Left hindlimb (tissue), 1 donor: ENCODE data around the gene CCDC88C.
"Not testable (repeated sequence)": the region's sequence is repeated elsewhere in the genome, so short reads cannot be mapped to it uniquely, and the experiment has no call there.

ENCODE experiments used
- DNase-seq: peaks from one replicate; pipeline ENCODE4 v3.0.0-alpha.2; 2018

CCDC88C gene

GRCh38 chr14:91284791-91285548 is 132.7 kb downstream of the CCDC88C start:
- DNase-seq, result no peak

- DNase-seq, result no peak
Measured at GRCh38 chr14:91284146-91284790, 133.4 kb downstream of the CCDC88C start.

- DNase-seq, result no peak
Measured at GRCh38 chr14:91283666-91284065, 134.0 kb downstream of the CCDC88C start.

DNA sequence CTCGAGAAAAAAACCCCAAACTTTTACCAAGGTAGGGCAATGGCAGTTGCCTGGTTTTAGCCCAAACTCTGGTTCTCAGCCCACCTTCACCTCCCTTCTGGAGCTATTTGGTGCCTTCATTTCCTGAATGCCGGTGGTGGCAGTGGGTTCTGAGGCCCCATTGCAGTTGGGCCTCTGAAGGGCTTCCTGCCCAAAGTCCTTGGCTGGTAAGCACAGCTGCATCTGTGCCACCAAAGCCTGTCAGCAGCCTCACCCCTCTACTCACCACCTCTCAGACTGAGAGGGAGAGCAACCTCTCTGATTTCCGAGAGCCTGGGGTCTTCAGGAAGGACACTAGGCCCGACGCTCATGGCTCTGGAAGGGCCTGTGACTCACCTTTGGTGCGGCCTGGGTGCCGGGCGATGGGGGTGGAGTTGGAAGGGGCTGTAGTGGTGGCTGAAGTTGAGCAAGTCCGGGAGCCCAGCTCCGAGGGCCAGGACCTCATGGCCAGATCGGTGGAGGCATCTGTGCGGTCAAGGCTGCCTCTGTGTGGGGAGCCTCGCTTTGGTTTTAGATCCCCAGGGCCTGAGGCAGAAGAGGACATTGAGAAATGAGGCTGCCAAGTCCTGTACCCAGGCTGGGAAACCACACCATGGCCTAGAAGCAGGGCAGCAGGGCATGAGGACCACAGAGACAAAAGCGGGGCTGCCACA is 134.5 kb downstream of the CCDC88C start:
- no peak for DNase-seq

DNA sequence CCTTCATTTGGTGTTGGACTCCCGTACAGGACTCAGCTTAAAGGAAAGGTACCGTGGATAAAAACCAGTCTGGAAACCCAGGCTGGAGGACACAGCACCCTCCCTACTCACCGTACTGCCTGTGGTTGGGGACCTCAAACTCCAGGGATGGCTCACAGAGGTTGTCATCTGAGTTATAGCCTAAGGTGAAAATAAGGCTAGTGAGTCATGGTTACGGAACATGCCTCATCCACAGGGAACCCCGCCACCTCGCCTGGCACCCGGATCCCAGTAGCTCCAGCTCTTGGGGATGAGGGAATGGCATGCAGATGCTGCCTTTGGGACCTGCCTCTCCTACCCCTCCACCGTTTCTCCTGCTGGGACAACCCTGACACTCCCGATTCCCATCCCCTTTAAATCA is 136.3 kb downstream of the CCDC88C start:
- DNase-seq, result no peak

- no peak for DNase-seq
Measured at GRCh38 chr14:91280129-91280528, 137.5 kb downstream of the CCDC88C start.

- no peak for DNase-seq
Measured at GRCh38 chr14:91279354-91279753, 138.3 kb downstream of the CCDC88C start.

DNA sequence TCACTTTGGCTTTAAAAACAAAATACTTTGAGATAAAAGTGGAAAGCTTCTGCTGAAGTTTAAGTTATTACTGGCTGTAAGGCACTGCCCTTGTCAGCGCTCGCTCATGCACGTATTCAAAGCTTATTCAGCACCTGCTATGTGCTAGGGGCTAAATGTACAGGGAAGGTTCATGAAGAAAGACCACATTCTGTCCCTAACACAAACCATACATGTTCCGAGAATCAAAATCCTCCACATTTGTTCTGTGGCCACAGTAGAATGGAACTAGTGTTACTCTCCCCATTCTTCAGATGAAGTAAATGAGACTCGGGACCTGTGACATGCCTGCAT is 139.3 kb downstream of the CCDC88C start:
- no peak for DNase-seq

GRCh38 chr14:91277546-91278382 is 139.9 kb downstream of the CCDC88C start:
- DNase-seq, result no peak

DNA sequence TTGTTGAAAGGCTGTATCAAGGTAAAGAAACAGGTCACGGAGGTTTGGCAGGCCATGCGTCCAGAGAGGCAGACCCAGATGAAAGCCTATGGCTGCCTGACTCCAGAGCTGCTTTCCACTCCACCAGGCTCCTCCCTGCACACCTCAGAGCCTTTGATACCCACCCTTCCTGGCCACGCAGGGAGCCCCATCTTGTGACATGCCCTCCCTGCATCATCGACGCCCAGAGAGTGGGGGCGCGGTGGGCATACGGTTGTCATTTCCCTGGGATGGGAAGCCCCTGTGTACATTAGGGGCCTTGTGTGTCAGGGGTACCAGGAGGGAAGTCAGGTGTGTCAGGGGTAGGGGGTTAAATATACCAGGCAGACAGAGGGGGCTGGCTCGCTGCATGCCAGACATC is 142.8 kb downstream of the CCDC88C start:
- DNase-seq, result no peak

- no peak for DNase-seq
Measured at GRCh38 chr14:91273885-91274273, 143.7 kb downstream of the CCDC88C start.

- no peak for DNase-seq
Measured at GRCh38 chr14:91273273-91273884, 144.2 kb downstream of the CCDC88C start.

DNA sequence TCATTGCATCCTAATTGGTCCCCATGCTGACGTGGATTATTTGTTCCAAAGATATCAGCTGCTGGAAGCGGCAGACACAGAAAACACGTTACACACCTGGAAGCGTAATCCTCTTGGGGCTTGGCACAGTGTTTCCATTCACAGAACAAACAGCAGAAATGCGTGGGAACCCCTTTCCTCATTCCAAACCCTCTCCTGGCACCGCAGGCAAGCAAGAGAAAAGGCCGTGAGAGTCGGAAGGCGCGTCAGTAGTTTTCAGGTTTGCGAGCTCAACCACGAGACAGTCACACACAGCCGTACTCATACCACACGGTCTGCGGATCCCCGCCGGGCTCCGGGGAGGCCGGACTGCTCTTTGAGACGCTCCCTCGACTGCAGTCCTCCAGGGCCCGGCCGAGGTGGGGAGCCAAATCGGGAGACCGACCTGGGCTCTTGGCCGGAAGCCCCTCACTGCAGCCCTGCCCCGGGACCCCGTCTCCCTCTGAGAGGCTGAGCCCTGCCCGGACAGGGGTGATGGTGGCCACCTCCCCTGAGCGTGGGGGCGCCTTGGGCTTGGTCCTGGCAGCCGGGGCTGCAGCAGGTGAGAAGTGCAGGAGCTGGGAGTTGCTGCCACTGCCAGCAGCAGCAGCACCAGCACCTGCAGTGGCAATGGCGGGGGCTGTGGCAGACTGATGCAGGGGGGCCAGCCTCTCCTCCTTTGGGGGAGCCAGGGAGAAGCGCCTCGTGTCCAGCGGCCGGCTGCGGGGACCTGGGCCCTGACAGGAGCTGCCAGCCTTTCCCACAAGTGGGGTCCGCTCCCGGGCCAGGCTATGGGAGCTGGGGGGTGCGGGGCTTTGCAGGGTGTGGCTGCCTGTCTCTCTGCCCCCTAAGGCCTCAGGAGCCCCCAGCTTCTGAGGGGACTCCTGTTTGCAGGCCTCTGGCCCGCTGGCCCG is 145.0 kb downstream of the CCDC88C start:
- no peak for DNase-seq

DNA sequence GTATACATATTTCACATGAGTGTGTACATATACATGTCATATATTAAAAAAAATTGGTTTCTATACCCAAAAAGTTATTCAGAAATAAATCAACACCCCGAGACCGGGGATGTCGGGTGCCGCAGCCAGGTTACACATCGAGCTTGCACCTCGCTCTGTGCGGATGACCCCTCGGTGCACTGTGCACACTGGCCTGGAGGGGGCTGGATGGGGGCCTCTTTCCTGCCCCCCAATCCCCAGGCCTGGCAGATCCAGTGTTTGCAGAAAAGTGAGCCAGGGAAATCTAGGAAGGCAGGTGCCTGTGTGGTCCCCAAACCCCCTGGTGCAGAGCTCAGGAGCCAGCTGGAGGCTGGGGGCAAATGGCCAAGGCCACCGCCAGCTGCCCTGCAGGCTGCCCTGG is 146.0 kb downstream of the CCDC88C start:
- no peak for DNase-seq

DNA sequence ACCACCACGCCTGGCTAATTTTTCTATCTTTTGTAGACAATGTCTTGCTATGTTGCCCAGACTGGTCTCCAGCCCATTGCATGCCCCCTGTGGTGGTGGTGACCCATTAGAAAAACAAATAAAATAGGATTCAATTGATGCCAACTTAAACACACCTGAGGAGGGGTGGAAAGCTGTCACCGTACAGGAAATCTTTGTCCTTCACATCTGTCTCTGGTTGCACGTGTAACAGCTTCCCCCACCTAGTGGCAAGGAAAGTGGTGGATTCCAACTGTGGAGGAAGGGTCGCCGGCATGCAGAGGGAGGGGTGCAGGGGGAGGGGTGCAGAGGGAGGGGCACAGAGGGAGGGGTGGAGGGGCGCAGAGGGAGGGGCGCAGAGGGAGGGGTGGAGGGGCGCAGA is 147.0 kb downstream of the CCDC88C start:
- DNase-seq, result no peak

DNA sequence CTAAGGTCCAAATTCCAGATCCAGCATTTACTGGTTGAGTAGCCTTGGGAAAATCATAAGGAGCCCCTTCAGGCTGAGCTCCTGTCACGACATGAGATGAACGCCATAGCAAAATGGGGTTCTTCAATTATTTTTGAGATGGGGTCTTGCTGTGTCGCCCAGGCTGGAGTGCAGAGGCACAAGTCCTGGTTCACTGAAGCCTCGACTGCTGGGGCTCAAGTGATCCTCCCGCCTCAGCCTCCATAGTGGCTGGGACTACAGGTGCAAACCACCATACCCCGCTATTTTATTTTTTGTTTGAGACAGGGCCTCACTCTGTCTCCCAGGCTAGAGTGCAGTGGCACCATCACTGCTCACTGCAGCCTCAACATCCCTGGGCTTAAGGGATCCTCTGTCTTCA is 147.4 kb downstream of the CCDC88C start:
- DNase-seq, result no peak

GRCh38 chr14:91269076-91269991 is 148.3 kb downstream of the CCDC88C start:
- DNase-seq, result no peak

DNA sequence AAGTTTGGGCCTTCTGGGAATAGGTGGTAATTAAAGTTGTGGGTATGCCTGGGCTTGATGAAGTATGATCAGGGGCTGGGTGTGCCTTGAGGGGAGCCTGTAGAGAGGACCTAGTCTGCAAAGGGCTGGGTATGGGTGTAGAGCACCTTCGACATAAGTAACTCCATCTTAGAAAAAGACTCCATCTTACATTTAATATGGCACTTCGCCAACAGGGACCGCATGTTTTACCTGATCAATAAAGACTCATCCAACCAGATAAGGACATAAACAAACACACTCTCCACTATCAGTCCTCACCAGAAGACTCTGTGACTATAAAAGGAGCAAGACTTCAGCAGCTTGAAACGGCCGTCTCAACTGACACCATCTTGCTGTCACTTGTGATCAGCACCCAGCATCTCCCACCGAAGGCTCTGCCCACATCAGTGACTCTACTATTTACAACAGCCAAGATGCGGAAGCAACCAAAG is 149.6 kb downstream of the CCDC88C start:
- no peak for DNase-seq

- not testable (repeated sequence) for DNase-seq
Measured at GRCh38 chr14:91266276-91266675, 151.3 kb downstream of the CCDC88C start.

DNA sequence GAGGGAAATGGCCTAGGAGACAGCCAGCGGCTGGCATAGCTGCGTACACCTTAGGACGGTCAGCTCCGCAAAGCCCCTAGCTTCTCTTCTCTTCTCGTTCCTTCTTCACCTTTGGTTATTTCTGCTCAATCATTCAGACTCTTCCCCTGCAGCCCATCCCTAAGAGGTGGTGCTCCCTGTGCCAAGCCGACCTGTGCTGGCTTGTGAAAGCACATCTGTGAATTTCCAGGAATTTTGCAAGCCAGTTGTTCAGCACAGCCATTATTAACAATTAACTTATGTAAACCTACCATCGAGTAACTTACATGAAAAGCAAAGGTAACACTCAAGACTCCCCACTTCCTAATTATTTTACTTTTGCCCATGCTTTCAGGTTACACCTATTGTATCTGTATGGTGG is 152.2 kb downstream of the CCDC88C start:
- DNase-seq, result no peak
